Mesenchymal stem cell (in vitro differentiated cells and primary cell): ENCODE results near the gene NUDT4. TPM values are rescaled to one million over a fixed set of nuclear protein-coding genes. Genes with fewer than 3 reads are reported as not detected.
A peak's percentile ranks its signal among the peaks of the same experiment; 100 is the strongest.

Experiments
- DNase-seq: peaks from one replicate; pipeline ENCODE4 v3.0.0-alpha.2; 2013
- H2AFZ ChIP-seq: one replicate; pipeline ENCODE4 v1.6.1; 2013; ENCODE audit warnings: low read depth, mild to moderate bottlenecking, control low read depth, inconsistent platforms, low read length, moderate library complexity
- H2AK5ac ChIP-seq: 2 replicates; pipeline ENCODE4 v1.6.1; 2013; ENCODE audit warnings: low read length, moderate library complexity, mild to moderate bottlenecking, inconsistent platforms; ENCODE audit not compliant: severe bottlenecking
- H2BK120ac ChIP-seq: one replicate; pipeline ENCODE4 v1.6.1; 2013; ENCODE audit warnings: low read depth, mild to moderate bottlenecking, inconsistent platforms, low read length, moderate library complexity
- H2BK12ac ChIP-seq, 2 experiments: one replicate each; pipeline ENCODE4 v1.6.1; 2013; ENCODE audit warnings: inconsistent platforms in 2 of 2, low read length in 2 of 2, mild to moderate bottlenecking in 2 of 2, moderate library complexity in 2 of 2, control low read depth in 1 of 2
- H2BK15ac ChIP-seq: one replicate; pipeline ENCODE4 v1.6.1; 2013; ENCODE audit warnings: mild to moderate bottlenecking, low read depth, inconsistent platforms; ENCODE audit not compliant: poor library complexity, severe bottlenecking
- H2BK5ac ChIP-seq: 2 replicates; pipeline ENCODE4 v1.6.1; 2013; ENCODE audit warnings: low read depth, mild to moderate bottlenecking, low read length, control low read depth, inconsistent platforms; ENCODE audit not compliant: poor library complexity, severe bottlenecking
- H3K14ac ChIP-seq, 2 experiments: one replicate each; pipeline ENCODE4 v1.6.1; 2013; ENCODE audit warnings: inconsistent platforms in 2 of 2, low read length in 2 of 2, control low read depth in 1 of 2, mild to moderate bottlenecking in 1 of 2, moderate library complexity in 1 of 2
- H3K18ac ChIP-seq, 2 experiments: one replicate each; pipeline ENCODE4 v1.6.1; 2013; ENCODE audit warnings: inconsistent platforms in 2 of 2, low read length in 2 of 2, control low read depth in 1 of 2, low read depth in 1 of 2, mild to moderate bottlenecking in 1 of 2
- H3K23ac ChIP-seq, 2 experiments: one replicate each; pipeline ENCODE4 v1.6.1; 2013; ENCODE audit warnings: inconsistent platforms in 2 of 2, low read length in 2 of 2, mild to moderate bottlenecking in 2 of 2, moderate library complexity in 2 of 2, control low read depth in 1 of 2
- H3K27ac ChIP-seq: 2 replicates; pipeline ENCODE4 v1.5.1; 2013; ENCODE audit warnings: mild to moderate bottlenecking, moderate library complexity, low read length, control low read depth, inconsistent platforms; ENCODE audit not compliant: poor library complexity, severe bottlenecking
- H3K27me3 ChIP-seq, 2 experiments: 2 replicates each; pipeline versions ENCODE4 v1.6.1 to v1.7.0; 2013; ENCODE audit warnings: low read length in 2 of 2, mild to moderate bottlenecking in 2 of 2, moderate library complexity in 2 of 2, control low read depth in 1 of 2, inconsistent platforms in 1 of 2; ENCODE audit not compliant: control insufficient read depth in 1 of 2, insufficient read depth in 1 of 2
- H3K36me3 ChIP-seq, 2 experiments: 2 replicates each; pipeline versions ENCODE4 v1.6.1 to v1.7.0; 2013; ENCODE audit warnings: low read length in 2 of 2, control low read depth in 1 of 2, inconsistent platforms in 1 of 2, low read depth in 1 of 2, mild to moderate bottlenecking in 1 of 2; ENCODE audit not compliant: insufficient read depth in 2 of 2, control insufficient read depth in 1 of 2
- H3K4ac ChIP-seq, 2 experiments: one replicate each; pipeline ENCODE4 v1.6.1; 2013; ENCODE audit warnings: inconsistent platforms in 2 of 2, low read length in 2 of 2, mild to moderate bottlenecking in 2 of 2, moderate library complexity in 2 of 2, control low read depth in 1 of 2, low read depth in 1 of 2
- H3K4me1 ChIP-seq: 2 replicates; pipeline ENCODE4 v1.6.1; 2013; ENCODE audit warnings: low read depth, low read length, control low read depth; ENCODE audit not compliant: control insufficient read depth, insufficient read depth
- H3K4me2 ChIP-seq: 2 replicates; pipeline ENCODE4 v1.6.1; 2013; ENCODE audit warnings: low read length, mild to moderate bottlenecking, inconsistent platforms; ENCODE audit not compliant: poor library complexity, severe bottlenecking
- H3K4me3 ChIP-seq, 2 experiments: 2 replicates each; pipeline versions ENCODE4 v1.5.1 to v1.7.0; 2013; ENCODE audit warnings: low read length in 2 of 2, mild to moderate bottlenecking in 2 of 2, control low read depth in 1 of 2, low read depth in 1 of 2; ENCODE audit not compliant: insufficient read depth in 1 of 2
- H3K79me1 ChIP-seq: replicated peaks from 2 replicates; pipeline ENCODE4 v1.6.1; 2013; ENCODE audit warnings: mild to moderate bottlenecking, control low read depth, low read length, inconsistent platforms; ENCODE audit not compliant: poor library complexity, severe bottlenecking
- H3K9ac ChIP-seq: 2 replicates; pipeline ENCODE4 v1.7.0; 2013; ENCODE audit warnings: mild to moderate bottlenecking, low read length, moderate library complexity
- H3K9me3 ChIP-seq: 2 replicates; pipeline ENCODE4 v1.7.0; 2013; ENCODE audit warnings: mild to moderate bottlenecking, low read length; ENCODE audit not compliant: control insufficient read depth
- H4K8ac ChIP-seq: one replicate; pipeline ENCODE4 v1.6.1; 2013; ENCODE audit warnings: inconsistent platforms, mild to moderate bottlenecking, low read length, moderate library complexity
- H4K91ac ChIP-seq: one replicate; pipeline ENCODE4 v1.6.1; 2013; ENCODE audit warnings: mild to moderate bottlenecking, low read length, inconsistent platforms
- WGBS: methylation state at CpG from one replicate; pipeline ENCODE4 v1.1.7; 2013; ENCODE audit warnings: mixed read lengths; 5-methylcytosine and 5-hydroxymethylcytosine counted together
- polyA plus RNA-seq, 2 experiments: library from polyadenylated mRNA; stranded (reverse); fragments of 200-250 nt; gene quantifications; one replicate each; pipeline ENCODE4 v1.2.3, GENCODE V29; 2013

Gene NUDT4
- 54.8 TPM for polyA plus RNA-seq (2013, experiment 1 of 2)
- 57.6 TPM for polyA plus RNA-seq (2013, experiment 2 of 2)

DNA sequence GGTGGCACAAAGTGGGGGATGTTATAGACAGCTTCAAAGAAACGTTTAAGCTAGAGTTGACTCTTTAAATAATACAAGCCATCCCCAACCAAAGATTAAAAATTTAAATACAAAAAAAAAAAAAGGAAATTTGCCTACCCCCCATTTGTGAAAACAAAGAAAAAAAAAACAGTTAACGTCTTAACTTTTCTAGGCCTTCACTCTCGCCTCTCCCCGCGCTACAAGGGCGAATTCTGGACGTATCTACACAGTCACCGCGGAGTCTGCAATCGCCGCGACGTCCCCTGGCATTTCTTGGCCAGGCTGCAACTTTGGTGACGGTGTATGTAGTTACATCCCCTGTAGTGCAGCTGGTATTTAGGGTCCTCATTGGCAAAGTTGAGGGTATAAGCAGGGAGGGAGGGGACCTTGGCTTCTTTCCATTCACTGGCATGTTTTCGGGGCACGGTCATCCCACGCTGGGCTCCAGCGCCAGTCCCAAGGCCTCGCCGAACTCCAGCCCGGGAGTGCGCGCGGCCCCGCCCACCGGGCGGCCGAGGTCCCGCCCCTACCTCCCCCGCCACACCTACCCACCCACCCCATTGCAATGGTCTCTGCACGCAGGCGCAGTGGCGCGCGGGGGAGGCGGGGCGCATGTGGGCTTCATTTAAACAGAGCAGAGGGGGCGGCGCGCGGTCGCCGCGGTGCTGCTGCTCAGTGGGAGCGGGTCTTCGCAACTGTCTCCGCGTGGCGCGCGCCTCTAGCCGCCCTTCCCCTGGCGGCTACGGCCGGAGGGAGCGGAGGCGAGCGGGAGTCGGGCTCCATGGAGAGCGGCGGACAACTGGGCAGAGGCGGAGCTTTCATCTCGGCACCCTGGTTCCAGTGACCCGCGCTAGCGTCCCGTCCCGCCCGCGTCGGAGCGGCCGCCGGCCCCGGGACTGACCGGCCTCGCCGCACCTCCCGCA, at the start of gene NUDT4:
NUDT4 (plus strand) TSS at position 674 of the 944 bp plus-strand sequence. CDS start 398 bp downstream, outside the sequence.
- Histone ChIP-seq H2AFZ (peak within 1 kb of the TSS; percentile 78), H2BK15ac (peak within 1 kb of the TSS; percentile 90), H3K9ac (peak within 1 kb of the TSS; percentile 96), H3K14ac (peak within 1 kb of the TSS; percentile 62 to 77), H3K4ac (peak within 1 kb of the TSS; percentile 79 to 87), H3K27me3 (no peaks in the 10 kb centered on the region), H3K9me3 (no peaks in the 10 kb centered on the region), H2BK12ac (peak within 1 kb of the TSS; percentile 84 to 93), H3K27ac (peak within 1 kb of the TSS; percentile 96), H3K36me3 (no peaks in the 10 kb centered on the region), H4K8ac (peak within 1 kb of the TSS; percentile 74), H2BK5ac (peak within 1 kb of the TSS; percentile 97), H3K23ac (peak within 1 kb of the TSS in 1 of 2 experiments; percentile 73), H2BK120ac (peak within 1 kb of the TSS; percentile 82), H3K18ac (peak within 1 kb of the TSS; percentile 96 to 97), H3K4me2 (peak within 1 kb of the TSS; percentile 94), H4K91ac (peak within 1 kb of the TSS; percentile 83), H3K4me1 (peaks cover 6% of the 10 kb centered on the region), H3K79me1 (no peaks in the 10 kb centered on the region), H3K4me3 (peak within 1 kb of the TSS; percentile 77 to 91), H2AK5ac (no peak within 1 kb of the TSS)
- 13% methylated on average over 31 of the region's 79 CpGs for WGBS
- DNase-seq, result peak; percentile 93

DNA sequence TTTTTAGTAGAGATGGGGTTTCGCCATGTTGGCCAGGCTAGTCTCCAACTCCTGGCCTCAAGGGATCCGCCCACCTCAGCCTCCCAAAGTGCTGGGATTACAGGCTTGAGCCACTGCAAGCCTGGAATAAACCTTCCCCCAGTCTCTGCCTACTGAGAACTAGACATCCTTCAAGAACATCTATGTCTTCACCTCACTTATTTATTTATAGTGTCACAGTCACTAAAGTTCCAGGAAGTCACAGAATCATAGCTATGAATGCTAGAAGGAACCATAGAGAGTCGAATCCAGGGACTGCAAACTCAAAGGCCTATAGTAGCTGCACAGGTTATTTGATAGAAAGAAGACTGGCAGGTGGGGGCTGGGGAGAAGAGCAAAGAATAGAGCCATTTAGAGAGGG, 44.7 kb upstream of the NUDT4 start:
- no peak overlapping the region for H2BK15ac ChIP-seq
- H3K27me3 ChIP-seq, result no peaks in the 10 kb centered on the region
- H3K79me1 ChIP-seq, result no peaks in the 10 kb centered on the region
- H3K18ac ChIP-seq, result no peak overlapping the region
- H2BK5ac ChIP-seq, result no peak overlapping the region
- no peak overlapping the region for H3K23ac ChIP-seq
- no peak overlapping the region for H3K9ac ChIP-seq
- no peak overlapping the region for H4K8ac ChIP-seq
- H4K91ac ChIP-seq, result no peak overlapping the region
- H2AK5ac ChIP-seq, result no peak overlapping the region
- no peak overlapping the region for H2BK12ac ChIP-seq
- no peak overlapping the region for H3K4ac ChIP-seq
- peaks cover 6% of the 10 kb centered on the region for H3K4me1 ChIP-seq
- H3K9me3 ChIP-seq, result no peaks in the 10 kb centered on the region
- no peaks in the 10 kb centered on the region for H3K36me3 ChIP-seq
- no peak for DNase-seq
- H2BK120ac ChIP-seq, result no peak overlapping the region
- H3K27ac ChIP-seq, result no peak overlapping the region
- no peak overlapping the region for H3K4me2 ChIP-seq
- no peak overlapping the region for H3K14ac ChIP-seq
- H2AFZ ChIP-seq, result no peak overlapping the region
- H3K4me3 ChIP-seq, result no peak overlapping the region
- whole genome bisulfite sequencing, result 82% methylated on average over 3 of the region's 3 CpGs

DNA sequence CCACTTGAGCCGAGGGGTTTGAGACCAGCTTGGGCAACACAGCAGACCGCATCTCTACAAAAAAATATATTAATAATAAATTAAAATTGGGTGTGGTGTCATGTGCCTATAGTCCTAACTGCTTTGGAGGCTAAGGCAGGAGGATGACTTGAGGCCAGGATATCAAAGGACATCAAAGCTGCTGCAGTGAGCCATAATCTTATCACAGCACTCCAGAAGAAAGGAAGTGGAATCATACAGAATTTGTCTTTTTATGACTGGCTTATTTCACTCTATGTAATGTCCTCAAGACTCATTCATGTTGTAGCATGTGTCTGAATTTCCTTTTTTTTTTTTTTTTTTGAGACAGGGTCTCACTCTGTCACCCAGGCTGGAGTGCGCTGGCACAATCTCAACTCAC, 43.9 kb upstream of the NUDT4 start:
- no peaks in the 10 kb centered on the region for H3K9me3 ChIP-seq
- H3K4ac ChIP-seq, result no peak overlapping the region
- no peak overlapping the region for H3K14ac ChIP-seq
- H2BK12ac ChIP-seq, result no peak overlapping the region
- H3K4me2 ChIP-seq, result no peak overlapping the region
- no peak overlapping the region for H3K18ac ChIP-seq
- H3K23ac ChIP-seq, result no peak overlapping the region
- DNase-seq, result no peak
- H2BK15ac ChIP-seq, result no peak overlapping the region
- WGBS, result 100% methylated on average over 1 of the region's 3 CpGs
- no peak overlapping the region for H2BK120ac ChIP-seq
- no peak overlapping the region for H4K91ac ChIP-seq
- no peak overlapping the region for H2AFZ ChIP-seq
- no peak overlapping the region for H2AK5ac ChIP-seq
- no peaks in the 10 kb centered on the region for H3K36me3 ChIP-seq
- no peak overlapping the region for H2BK5ac ChIP-seq
- no peaks in the 10 kb centered on the region for H3K79me1 ChIP-seq
- H3K27ac ChIP-seq, result no peak overlapping the region
- H4K8ac ChIP-seq, result no peak overlapping the region
- no peak overlapping the region for H3K4me3 ChIP-seq
- no peaks in the 10 kb centered on the region for H3K27me3 ChIP-seq
- peaks cover 6% of the 10 kb centered on the region for H3K4me1 ChIP-seq
- H3K9ac ChIP-seq, result no peak overlapping the region

DNA sequence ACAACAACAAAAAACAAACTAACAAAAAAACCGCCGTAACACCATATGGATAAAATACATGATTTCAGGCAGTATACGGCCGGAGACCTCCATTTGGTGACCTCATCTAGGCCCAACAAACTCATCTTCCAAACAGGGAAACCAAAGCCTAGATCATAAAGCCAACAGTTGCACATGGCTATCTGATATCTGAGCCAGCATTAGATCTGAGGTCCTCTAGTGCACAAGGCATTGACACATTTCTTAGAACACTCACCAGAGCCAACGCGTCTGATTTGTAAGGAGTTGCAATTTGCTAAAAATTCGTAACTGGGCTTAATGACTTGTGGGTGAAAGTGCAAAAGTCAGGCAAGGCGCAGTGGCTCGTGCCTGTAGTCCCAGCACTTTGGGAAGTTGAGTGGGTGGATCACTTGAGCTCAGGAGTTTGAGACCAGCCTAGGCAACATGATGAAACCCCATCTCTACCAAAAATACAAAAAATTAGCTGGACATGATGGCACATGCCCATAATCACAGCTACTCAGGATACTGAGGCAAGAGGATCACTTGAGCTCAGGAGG, 42.0 kb upstream of the NUDT4 start:
- Histone ChIP-seq H2AFZ (no peak overlapping the region), H2BK15ac (no peak overlapping the region), H2BK120ac (no peak overlapping the region), H3K18ac (peak overlapping the region; percentile 50 to 66), H3K4ac (no peak overlapping the region), H3K4me1 (peaks cover 6% of the 10 kb centered on the region), H4K91ac (no peak overlapping the region), H3K27ac (no peak overlapping the region), H4K8ac (no peak overlapping the region), H2BK5ac (no peak overlapping the region), H3K9me3 (no peaks in the 10 kb centered on the region), H3K9ac (no peak overlapping the region), H3K14ac (peak overlapping the region in 1 of 2 experiments; percentile 71), H3K4me2 (no peak overlapping the region), H2BK12ac (peak overlapping the region in 1 of 2 experiments; percentile 88), H3K23ac (no peak overlapping the region), H3K4me3 (no peak overlapping the region), H3K27me3 (no peaks in the 10 kb centered on the region), H3K79me1 (no peaks in the 10 kb centered on the region), H2AK5ac (no peak overlapping the region), H3K36me3 (no peaks in the 10 kb centered on the region)
- DNase-seq, result no peak
- 91% methylated on average over 9 of the region's 9 CpGs for WGBS
